ENCODE measurements around the gene MICU2. TPM values are rescaled to one million over a fixed set of nuclear protein-coding genes. Genes with fewer than 3 reads are reported as not detected.

MICU2 gene
- total and polyA plus RNA-seq, 2 of the 13 experiments (the other 11 are each of a cell fraction or from before 2014, with no cell fraction given): 31.7 to 42.4 TPM

GRCh38 chr13:21573920-21574712 is 29.9 kb downstream of the MICU2 start:
- TF ChIP-seq ZKSCAN8 (CRISPR knock-in tag; IDR thresholded peaks at IDR 0.05; ENCODE audit: borderline replicate concordance) (peak; percentile 47; the same call in 1 of the 2 replicates), KLF16 (CRISPR knock-in tag; IDR thresholded peaks at IDR 0.05) (no peak), ZNF644 (CRISPR knock-in tag; IDR thresholded peaks at IDR 0.05; ENCODE audit: low read depth) (peak; percentile 37; the same call in 1 of the 2 replicates), TEAD3 (CRISPR knock-in tag; optimal IDR thresholded peaks at IDR 0.05; ENCODE audit: borderline replicate concordance) (peak; percentile 39)
- in situ Hi-C loops (cut with HindIII; ENCODE audit: extremely low pct_ligation_motif_present, low pct_unique_long_range_greater_than_20kb): no loop called here
- FAIRE-seq: peak; percentile 12
- WGBS (ENCODE audit: low lambda C conversion rate): 35% methylated on average over 2 of the region's 2 CpGs
- DNase-seq (ENCODE audit: low spot score): peak; percentile 47
- Histone ChIP-seq H3K4me2 (ENCODE audit: low read depth, low read length) (no peak overlapping the region), H4K20me1 (ENCODE audit: insufficient read depth, low read length) (no peaks in the 10 kb centered on the region), H2AFZ (ENCODE audit: low read length) (no peak overlapping the region), H3K36me3 (replicated peaks in 1 of 2; ENCODE audit: control insufficient read depth in 1 of 2, insufficient read depth in 2 of 2, low read length in 2 of 2) (no peaks in the 10 kb centered on the region), H3K79me2 (ENCODE audit: insufficient read depth, low read length) (peaks cover 6% of the 10 kb centered on the region), H3K4me1 (ENCODE audit: insufficient read depth, low read length) (peaks cover 20% of the 10 kb centered on the region), H3K4me3 (replicated peaks in 1 of 3; ENCODE audit: insufficient read depth in 1 of 3, low read depth in 2 of 3, low read length in 3 of 3) (no peak overlapping the region), H3K27me3 (ENCODE audit: control insufficient read depth in 1 of 2, insufficient read depth in 2 of 2, low read length in 2 of 2) (no peaks in the 10 kb centered on the region), H3K27ac (ENCODE audit: extremely low read length, insufficient read depth, low read length) (no peak overlapping the region), H3K9me3 (ENCODE audit: low read length) (no peaks in the 10 kb centered on the region), H3K9ac (ENCODE audit: insufficient read depth, low read depth, low read length) (no peak overlapping the region)
- BruUV-seq (replicated peaks): no TSS peak
- intact Hi-C loops (cut with micrococcal nuclease; ENCODE audit: unreplicated experiment): loop anchor here (2.0 kb wide), 1 partner anchor 15 kb away; no protein-coding TSS in a partner anchor
- ATAC-seq: peak; percentile 86
- POLR2A ChIA-PET: interaction anchor here (1.3 kb wide), 1 partner anchor 30 kb away, joined by 3 read pairs; the partner anchor contains the start of gene MICU2
- CTCF ChIA-PET (ENCODE audit: low intra/inter-chr PET ratio, low total read pairs): no interaction called here

- intact Hi-C loops (cut with micrococcal nuclease; ENCODE audit: unreplicated experiment): no loop called here
- BruUV-seq (replicated peaks): no TSS peak
- 96% methylated on average over 3 of the region's 3 CpGs for WGBS (ENCODE audit: low lambda C conversion rate)
- Histone ChIP-seq H3K4me2 (ENCODE audit: low read depth, low read length) (no peak overlapping the region), H3K36me3 (replicated peaks in 1 of 2; ENCODE audit: control insufficient read depth in 1 of 2, insufficient read depth in 2 of 2, low read length in 2 of 2) (peaks cover 0 to 11% of the 10 kb centered on the region in 2 experiments; a peak in 2 of 5 replicates), H3K79me2 (ENCODE audit: insufficient read depth, low read length) (no peaks in the 10 kb centered on the region), H3K4me3 (replicated peaks in 1 of 3; ENCODE audit: insufficient read depth in 1 of 3, low read depth in 2 of 3, low read length in 3 of 3) (no peak overlapping the region), H3K9me3 (ENCODE audit: low read length) (no peaks in the 10 kb centered on the region), H3K27me3 (ENCODE audit: control insufficient read depth in 1 of 2, insufficient read depth in 2 of 2, low read length in 2 of 2) (no peaks in the 10 kb centered on the region), H3K4me1 (ENCODE audit: insufficient read depth, low read length) (peaks cover 20% of the 10 kb centered on the region), H4K20me1 (ENCODE audit: insufficient read depth, low read length) (no peaks in the 10 kb centered on the region), H2AFZ (ENCODE audit: low read length) (no peak overlapping the region), H3K9ac (ENCODE audit: insufficient read depth, low read depth, low read length) (no peak overlapping the region), H3K27ac (ENCODE audit: extremely low read length, insufficient read depth, low read length) (no peak overlapping the region)
- DNase-seq (ENCODE audit: low spot score): no peak
- no peak for ATAC-seq
- ChIA-PET CTCF (ENCODE audit: low intra/inter-chr PET ratio, low total read pairs) (no interaction called here), POLR2A (no interaction called here)
- no peak for FAIRE-seq
- in situ Hi-C loops (cut with HindIII; ENCODE audit: extremely low pct_ligation_motif_present, low pct_unique_long_range_greater_than_20kb): no loop called here
- no peak for TF ChIP-seq ARID5B (CRISPR knock-in tag; IDR thresholded peaks at IDR 0.05)
- no peak for TF ChIP-seq KDM1A (CRISPR knock-in tag; IDR thresholded peaks at IDR 0.05)
- no peak for TF ChIP-seq TIGD3 (CRISPR knock-in tag; IDR thresholded peaks at IDR 0.05; ENCODE audit: borderline replicate concordance)
- no peak for TF ChIP-seq ZMAT5 (CRISPR knock-in tag; IDR thresholded peaks at IDR 0.05; ENCODE audit: borderline replicate concordance, low read depth)
- no peak for TF ChIP-seq SATB2 (CRISPR knock-in tag; IDR thresholded peaks at IDR 0.05)
- no peak for TF ChIP-seq SP1 (IDR thresholded peaks at IDR 0.05)
- no peak for TF ChIP-seq SP1 (CRISPR knock-in tag; IDR thresholded peaks at IDR 0.05)
- TF ChIP-seq YEATS2 (CRISPR knock-in tag; IDR thresholded peaks at IDR 0.05; ENCODE audit: borderline replicate concordance): no peak
Observed at GRCh38 chr13:21569686-21570085, 34.3 kb downstream of the MICU2 start.

All from HepG2 (cell line).